ENCODE data around the gene GATA5. TPM values are rescaled to one million over a fixed set of nuclear protein-coding genes. Genes with fewer than 3 reads are reported as not detected.

Gene GATA5
- polyA plus RNA-seq, 1 donor from 2014 or later = not detected

DNA sequence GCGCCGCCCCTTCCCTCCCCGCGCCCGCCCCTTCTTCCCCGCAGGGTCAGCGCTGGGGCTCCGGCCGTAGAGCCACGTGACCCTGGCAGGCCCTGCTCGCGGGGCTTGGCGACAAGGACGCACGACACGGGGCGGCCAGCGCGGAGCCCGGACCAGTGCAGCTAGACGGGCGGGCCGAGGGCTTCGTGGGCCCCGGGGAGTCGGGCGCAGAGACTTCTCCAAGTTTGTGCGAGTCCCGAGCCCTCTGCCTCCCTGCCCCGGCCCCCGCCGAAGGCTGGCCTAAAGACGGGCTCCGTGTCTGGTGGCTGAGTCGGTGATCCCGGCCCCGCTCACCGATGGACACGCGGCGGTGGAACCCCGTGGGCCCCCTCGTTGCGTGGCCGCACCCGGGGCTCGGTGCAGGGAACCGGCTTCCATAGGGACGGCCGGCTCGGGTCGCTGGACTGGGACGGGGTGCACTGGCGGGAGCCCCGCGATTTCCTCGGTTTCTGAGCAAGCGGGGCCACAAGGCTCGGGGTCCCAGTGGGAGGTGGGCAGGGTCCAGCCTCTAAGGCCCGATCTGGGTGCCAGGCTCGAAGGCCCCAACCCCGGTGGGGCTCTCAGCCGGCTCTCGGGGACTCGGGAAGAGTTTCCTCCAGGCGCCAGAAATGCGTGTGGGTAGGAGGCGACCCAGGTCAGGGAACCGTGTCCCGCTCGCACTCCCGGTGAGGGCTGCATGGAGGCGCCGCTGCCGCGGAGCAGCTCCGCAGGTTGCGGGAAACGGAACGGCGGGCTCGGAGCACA, 452 bp upstream of the GATA5 start:
- Histone ChIP-seq H3K36me3 (ENCODE audit: insufficient read depth, low read length) (no peaks in the 10 kb centered on the region), H3K9ac (ENCODE audit: low read length) (no peak overlapping the region), H3K27ac (ENCODE audit: low read length) (no peak overlapping the region), H3K9me2 (ENCODE audit: insufficient read depth, low read length) (no peaks in the 10 kb centered on the region), H4K20me1 (ENCODE audit: insufficient read depth) (no peaks in the 10 kb centered on the region), H3K4me2 (ENCODE audit: low read length) (no peak overlapping the region), H3K27me3 (ENCODE audit: insufficient read depth, low read depth, low read length) (peaks cover 84% of the 10 kb centered on the region), H2AFZ (ENCODE audit: low read depth, low read length) (no peak overlapping the region), H3K79me2 (replicated peaks; ENCODE audit: insufficient read depth, low read length) (no peaks in the 10 kb centered on the region), H3K4me3 (ENCODE audit: low read length) (peak overlapping the region; percentile 13), H3F3A (ENCODE audit: insufficient read depth, low read length, poor library complexity, severe bottlenecking) (no peaks in the 10 kb centered on the region), H3K9me3 (ENCODE audit: low read length) (no peaks in the 10 kb centered on the region)
- TF ChIP-seq EP300 (conservative IDR thresholded peaks at IDR 0.05; ENCODE audit: poor library complexity, severe bottlenecking) (no peak), EZH2 (IDR thresholded peaks at IDR 0.05; ENCODE audit: borderline replicate concordance, insufficient read depth, low read length, poor library complexity, severe bottlenecking) (peak; percentile 99)

- no peaks in the 10 kb centered on the region for H3K36me3 ChIP-seq (ENCODE audit: insufficient read depth, low read length)
- H3K9ac ChIP-seq (ENCODE audit: low read length) = no peak overlapping the region
- no peaks in the 10 kb centered on the region for H3K9me2 ChIP-seq (ENCODE audit: insufficient read depth, low read length)
- no peaks in the 10 kb centered on the region for H3K9me3 ChIP-seq (ENCODE audit: low read length)
- H3K4me2 ChIP-seq (ENCODE audit: low read length) = no peak overlapping the region
- H3K27ac ChIP-seq (ENCODE audit: low read length) = no peak overlapping the region
- no peak overlapping the region for H3K4me3 ChIP-seq (ENCODE audit: low read length)
- no peaks in the 10 kb centered on the region for H3F3A ChIP-seq (ENCODE audit: insufficient read depth, low read length, poor library complexity, severe bottlenecking)
- TF ChIP-seq EZH2 (IDR thresholded peaks at IDR 0.05; ENCODE audit: borderline replicate concordance, insufficient read depth, low read length, poor library complexity, severe bottlenecking) (peak; percentile 89), POLR2AphosphoS5 (IDR thresholded peaks at IDR 0.05) (no peak), RAD21 (conservative IDR thresholded peaks at IDR 0.05) (no peak)
- TF ChIP-seq, protein P1, sequence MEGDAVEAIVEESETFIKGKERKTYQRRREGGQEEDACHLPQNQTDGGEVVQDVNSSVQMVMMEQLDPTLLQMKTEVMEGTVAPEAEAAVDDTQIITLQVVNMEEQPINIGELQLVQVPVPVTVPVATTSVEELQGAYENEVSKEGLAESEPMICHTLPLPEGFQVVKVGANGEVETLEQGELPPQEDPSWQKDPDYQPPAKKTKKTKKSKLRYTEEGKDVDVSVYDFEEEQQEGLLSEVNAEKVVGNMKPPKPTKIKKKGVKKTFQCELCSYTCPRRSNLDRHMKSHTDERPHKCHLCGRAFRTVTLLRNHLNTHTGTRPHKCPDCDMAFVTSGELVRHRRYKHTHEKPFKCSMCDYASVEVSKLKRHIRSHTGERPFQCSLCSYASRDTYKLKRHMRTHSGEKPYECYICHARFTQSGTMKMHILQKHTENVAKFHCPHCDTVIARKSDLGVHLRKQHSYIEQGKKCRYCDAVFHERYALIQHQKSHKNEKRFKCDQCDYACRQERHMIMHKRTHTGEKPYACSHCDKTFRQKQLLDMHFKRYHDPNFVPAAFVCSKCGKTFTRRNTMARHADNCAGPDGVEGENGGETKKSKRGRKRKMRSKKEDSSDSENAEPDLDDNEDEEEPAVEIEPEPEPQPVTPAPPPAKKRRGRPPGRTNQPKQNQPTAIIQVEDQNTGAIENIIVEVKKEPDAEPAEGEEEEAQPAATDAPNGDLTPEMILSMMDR (IDR thresholded peaks at IDR 0.05; ENCODE audit: poor library complexity, severe bottlenecking) = no peak
- TF ChIP-seq, protein P2, sequence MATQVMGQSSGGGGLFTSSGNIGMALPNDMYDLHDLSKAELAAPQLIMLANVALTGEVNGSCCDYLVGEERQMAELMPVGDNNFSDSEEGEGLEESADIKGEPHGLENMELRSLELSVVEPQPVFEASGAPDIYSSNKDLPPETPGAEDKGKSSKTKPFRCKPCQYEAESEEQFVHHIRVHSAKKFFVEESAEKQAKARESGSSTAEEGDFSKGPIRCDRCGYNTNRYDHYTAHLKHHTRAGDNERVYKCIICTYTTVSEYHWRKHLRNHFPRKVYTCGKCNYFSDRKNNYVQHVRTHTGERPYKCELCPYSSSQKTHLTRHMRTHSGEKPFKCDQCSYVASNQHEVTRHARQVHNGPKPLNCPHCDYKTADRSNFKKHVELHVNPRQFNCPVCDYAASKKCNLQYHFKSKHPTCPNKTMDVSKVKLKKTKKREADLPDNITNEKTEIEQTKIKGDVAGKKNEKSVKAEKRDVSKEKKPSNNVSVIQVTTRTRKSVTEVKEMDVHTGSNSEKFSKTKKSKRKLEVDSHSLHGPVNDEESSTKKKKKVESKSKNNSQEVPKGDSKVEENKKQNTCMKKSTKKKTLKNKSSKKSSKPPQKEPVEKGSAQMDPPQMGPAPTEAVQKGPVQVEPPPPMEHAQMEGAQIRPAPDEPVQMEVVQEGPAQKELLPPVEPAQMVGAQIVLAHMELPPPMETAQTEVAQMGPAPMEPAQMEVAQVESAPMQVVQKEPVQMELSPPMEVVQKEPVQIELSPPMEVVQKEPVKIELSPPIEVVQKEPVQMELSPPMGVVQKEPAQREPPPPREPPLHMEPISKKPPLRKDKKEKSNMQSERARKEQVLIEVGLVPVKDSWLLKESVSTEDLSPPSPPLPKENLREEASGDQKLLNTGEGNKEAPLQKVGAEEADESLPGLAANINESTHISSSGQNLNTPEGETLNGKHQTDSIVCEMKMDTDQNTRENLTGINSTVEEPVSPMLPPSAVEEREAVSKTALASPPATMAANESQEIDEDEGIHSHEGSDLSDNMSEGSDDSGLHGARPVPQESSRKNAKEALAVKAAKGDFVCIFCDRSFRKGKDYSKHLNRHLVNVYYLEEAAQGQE (IDR thresholded peaks at IDR 0.05; ENCODE audit: borderline replicate concordance) = no peak
- peaks cover 74% of the 10 kb centered on the region for H3K27me3 ChIP-seq (ENCODE audit: insufficient read depth, low read depth, low read length)
- no peaks in the 10 kb centered on the region for H3K79me2 ChIP-seq (replicated peaks; ENCODE audit: insufficient read depth, low read length)
- H4K20me1 ChIP-seq (ENCODE audit: insufficient read depth) = no peaks in the 10 kb centered on the region
- no peak overlapping the region for H2AFZ ChIP-seq (ENCODE audit: low read depth, low read length)
Measured at GRCh38 chr20:62475027-62475771, 596 bp downstream of the GATA5 start.
